Mesodermal cell (in vitro differentiated cells): ENCODE results near the gene SHANK1.
A peak's percentile ranks its signal among the peaks of the same experiment; 100 is the strongest.

ENCODE experiments used
- H3K27ac ChIP-seq: 2 replicates; pipeline ENCODE4 v1.7.0; 2013; ENCODE audit warnings: mild to moderate bottlenecking, low read depth, low read length, moderate library complexity; ENCODE audit not compliant: severe bottlenecking
- H3K36me3 ChIP-seq: 2 replicates; pipeline ENCODE4 v1.7.1; 2013; ENCODE audit warnings: mild to moderate bottlenecking, low read length, moderate library complexity; ENCODE audit not compliant: control insufficient read depth, insufficient read depth
- H3K4me1 ChIP-seq: one replicate; pipeline ENCODE4 v1.7.1; 2013; ENCODE audit warnings: mild to moderate bottlenecking, low read length; ENCODE audit not compliant: insufficient read depth, control insufficient read depth, poor library complexity, severe bottlenecking
- H3K4me3 ChIP-seq: 2 replicates; pipeline ENCODE4 v1.7.0; 2013; ENCODE audit warnings: low read length, control low read depth, mild to moderate bottlenecking; ENCODE audit not compliant: insufficient read depth, poor library complexity, severe bottlenecking; ENCODE audit errors: extremely low read depth
- H3K9me3 ChIP-seq: 2 replicates; pipeline ENCODE4 v1.7.1; 2013; ENCODE audit warnings: mild to moderate bottlenecking, low read length, moderate library complexity; ENCODE audit not compliant: control insufficient read depth
- WGBS, 2 experiments: methylation state at CpG; one replicate each; pipeline ENCODE4 v1.1.5; 2013; ENCODE audit warnings: missing lambda C conversion rate in 2 of 2; ENCODE audit not compliant: insufficient coverage in 2 of 2; 5-methylcytosine and 5-hydroxymethylcytosine counted together

SHANK1 gene

DNA sequence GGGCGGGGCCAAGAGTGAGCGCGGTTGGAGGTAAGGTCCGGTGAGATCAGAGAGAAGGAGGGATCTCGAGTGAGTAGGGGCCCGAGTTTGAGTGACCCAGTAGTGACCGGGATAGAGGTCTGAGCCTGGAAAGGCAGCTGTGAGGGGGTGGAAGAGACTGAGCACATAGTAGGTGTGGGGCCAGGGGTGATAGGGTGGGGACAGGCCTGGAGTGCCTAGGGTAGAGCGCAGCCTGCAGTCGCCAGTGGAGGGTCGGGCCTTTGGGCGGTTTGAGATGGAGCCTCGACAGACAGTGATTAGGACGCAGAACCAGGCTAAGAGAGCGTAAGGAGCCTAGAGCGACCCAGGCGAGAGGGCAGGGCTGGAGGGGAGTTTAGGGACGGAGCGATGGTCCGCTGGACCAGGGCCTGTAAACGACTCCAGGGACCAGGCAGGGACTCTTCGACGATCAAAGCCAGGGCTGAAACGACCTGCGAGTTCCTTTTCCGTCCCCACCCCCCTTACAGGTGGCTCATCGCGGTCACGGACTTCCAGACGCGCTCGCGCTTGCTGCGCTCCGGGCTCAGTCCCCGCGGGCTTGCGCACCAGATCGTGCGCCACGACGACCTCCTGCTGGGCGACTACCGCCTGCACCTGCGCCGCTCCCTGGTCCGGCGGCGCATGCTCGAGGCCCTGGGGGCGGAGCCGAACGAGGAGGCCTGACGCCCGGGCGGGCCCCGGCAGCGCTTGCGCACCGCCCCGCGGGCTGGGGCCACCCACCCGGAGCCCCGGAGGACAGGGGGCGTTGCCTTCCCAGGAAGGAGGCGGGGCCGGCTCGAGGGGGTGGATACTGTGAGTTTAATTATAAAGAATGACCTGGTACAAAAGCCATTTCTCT is 60.9 kb downstream of the SHANK1 start:
- Histone ChIP-seq H3K4me3 (peak overlapping the region; percentile 41), H3K27ac (peak overlapping the region; percentile 79), H3K36me3 (no peaks in the 10 kb centered on the region), H3K9me3 (peaks cover 15% of the 10 kb centered on the region), H3K4me1 (no peaks in the 10 kb centered on the region)
- 47 to 57% methylated on average over 56 to 63 of the region's 67 CpGs for WGBS, 2 experiments

DNA sequence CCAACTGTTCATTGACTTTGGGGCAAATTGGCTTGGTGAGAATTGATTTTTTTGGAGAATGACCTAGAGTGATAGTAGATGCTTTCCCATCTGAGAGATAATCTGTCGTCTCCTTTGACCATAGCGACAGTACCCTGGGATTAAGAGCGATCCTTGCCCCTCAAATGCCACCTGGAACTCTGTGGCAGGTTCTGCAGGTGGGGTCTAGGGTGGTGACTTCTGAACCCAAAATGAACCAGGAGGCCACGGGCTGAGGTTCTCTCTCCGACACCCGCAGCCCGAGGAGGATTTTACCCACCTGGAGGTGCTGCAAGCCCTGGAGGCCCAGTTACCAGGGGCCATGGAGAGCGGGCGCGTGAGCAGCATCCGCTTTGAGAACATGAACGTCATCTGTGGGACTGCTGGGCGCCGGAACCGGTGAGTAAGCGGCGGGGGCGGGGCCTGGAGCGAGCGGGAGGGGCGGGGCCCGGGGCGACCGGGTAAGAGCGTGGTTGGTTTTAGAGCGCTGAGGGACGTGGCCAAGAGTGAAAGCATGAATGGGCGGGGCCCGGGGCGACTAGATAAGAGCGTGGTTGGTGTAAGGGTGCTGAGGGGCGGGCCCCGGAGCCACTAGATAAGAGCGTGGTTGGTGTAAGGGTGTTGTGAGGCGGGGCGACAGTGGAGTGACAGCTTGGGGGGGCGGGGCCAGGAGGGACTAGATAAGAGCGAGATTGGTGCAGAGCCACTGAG is 61.7 kb downstream of the SHANK1 start:
- 32 to 51% methylated on average over 23 to 32 of the region's 38 CpGs for WGBS, 2 experiments
- Histone ChIP-seq H3K4me1 (no peaks in the 10 kb centered on the region), H3K9me3 (peaks cover 21% of the 10 kb centered on the region), H3K4me3 (peak overlapping the region; percentile 41), H3K27ac (peak overlapping the region; percentile 50), H3K36me3 (no peaks in the 10 kb centered on the region)

DNA sequence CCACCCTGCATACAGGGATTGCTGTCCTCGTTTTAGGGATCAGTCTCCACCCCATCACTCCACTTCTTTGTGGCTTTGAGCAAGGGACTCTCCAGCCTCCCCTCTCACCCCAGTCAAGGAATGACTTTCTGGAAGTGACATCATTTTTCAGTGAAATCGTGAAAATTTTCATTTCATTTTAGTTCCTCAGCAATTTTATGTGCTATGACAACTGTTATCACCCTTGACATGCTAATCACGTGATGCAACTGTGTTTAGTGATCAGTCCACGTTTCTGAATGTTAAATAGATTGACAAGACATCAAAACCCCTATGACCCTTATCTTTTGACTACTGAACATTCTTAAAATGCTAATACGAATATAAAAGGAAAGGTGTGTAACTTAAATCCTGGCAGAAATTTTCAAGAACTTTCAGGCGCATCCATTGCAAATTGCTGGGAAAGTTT is 62.4 kb downstream of the SHANK1 start:
- no peak overlapping the region for H3K27ac ChIP-seq
- H3K9me3 ChIP-seq: peaks cover 25% of the 10 kb centered on the region
- no peaks in the 10 kb centered on the region for H3K4me1 ChIP-seq
- H3K36me3 ChIP-seq: no peaks in the 10 kb centered on the region
- 73 to 78% methylated on average over 4 of the region's 6 CpGs for WGBS, 2 experiments
- peak overlapping the region; percentile 27 for H3K4me3 ChIP-seq

DNA sequence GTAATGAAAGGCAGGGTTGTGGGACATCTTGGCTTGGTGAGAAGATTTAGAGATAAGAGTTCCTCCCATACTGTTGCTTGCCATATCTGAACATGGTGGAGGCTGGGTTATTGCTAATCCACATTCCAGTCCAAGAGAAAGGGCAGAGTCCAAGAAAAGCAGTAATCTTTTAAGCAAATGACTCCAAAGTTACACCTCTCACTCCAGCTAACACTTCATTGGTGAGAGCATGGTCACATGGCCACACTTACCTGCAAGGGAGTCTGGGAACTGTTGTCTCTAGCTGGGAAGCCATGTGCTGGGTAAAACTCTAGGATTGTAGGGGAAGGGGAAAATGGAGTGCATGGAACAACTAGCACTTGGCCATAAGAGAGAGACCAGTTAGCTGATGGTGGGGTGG is 64.7 kb downstream of the SHANK1 start:
- no peak overlapping the region for H3K4me3 ChIP-seq
- no peaks in the 10 kb centered on the region for H3K4me1 ChIP-seq
- peaks cover 25% of the 10 kb centered on the region for H3K9me3 ChIP-seq
- H3K27ac ChIP-seq: no peak overlapping the region
- no peaks in the 10 kb centered on the region for H3K36me3 ChIP-seq

DNA sequence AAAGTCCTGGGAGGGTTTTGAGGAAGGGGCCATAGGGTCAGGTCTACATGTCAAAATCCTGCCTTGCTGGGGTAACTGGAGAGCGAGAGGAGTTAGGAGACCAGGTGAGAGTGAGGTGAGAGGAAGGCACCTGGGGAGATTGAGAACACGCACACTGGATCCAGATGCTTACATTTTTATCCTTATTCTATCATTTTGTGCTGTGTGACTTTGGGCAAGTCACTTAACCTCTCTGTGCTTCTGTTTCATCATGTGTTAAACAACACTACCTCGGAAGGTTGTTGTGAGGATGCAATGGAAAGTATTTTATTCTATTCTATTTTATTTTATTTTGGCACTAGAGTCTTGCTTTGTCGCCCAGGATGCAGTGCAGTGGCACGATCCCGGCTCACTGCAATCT is 66.9 kb downstream of the SHANK1 start:
- Histone ChIP-seq H3K4me3 (no peak overlapping the region), H3K27ac (no peak overlapping the region), H3K4me1 (no peaks in the 10 kb centered on the region), H3K9me3 (peaks cover 28% of the 10 kb centered on the region), H3K36me3 (no peaks in the 10 kb centered on the region)
- 92 to 95% methylated on average over 4 of the region's 6 CpGs for WGBS, 2 experiments

DNA sequence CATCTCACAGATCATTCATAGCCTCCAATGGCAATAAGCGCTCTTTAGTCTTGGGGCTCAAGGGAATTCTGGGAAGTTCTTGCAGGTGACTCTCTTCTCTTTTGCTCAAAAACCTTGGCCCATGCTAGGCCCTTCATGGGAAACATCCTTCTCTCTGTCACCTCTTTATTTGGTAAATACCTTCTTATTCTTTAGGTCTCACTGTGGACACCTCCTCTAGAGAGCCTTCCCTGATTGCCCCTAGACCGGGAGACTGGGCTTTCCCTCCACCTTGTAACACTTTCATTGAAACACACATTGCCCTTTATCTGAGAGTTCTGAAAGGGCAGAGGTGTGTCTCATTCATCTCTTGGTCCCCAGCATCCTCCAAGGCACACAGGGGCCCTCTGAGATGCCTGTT is 68.4 kb downstream of the SHANK1 start:
- peaks cover 29% of the 10 kb centered on the region for H3K9me3 ChIP-seq
- no peaks in the 10 kb centered on the region for H3K4me1 ChIP-seq
- H3K36me3 ChIP-seq: no peaks in the 10 kb centered on the region
- H3K4me3 ChIP-seq: no peak overlapping the region
- H3K27ac ChIP-seq: no peak overlapping the region
- WGBS, 2 experiments: 88% methylated on average over 2 of the region's 2 CpGs; no CpG with 5 or more reads in 1 of the 2 experiments

DNA sequence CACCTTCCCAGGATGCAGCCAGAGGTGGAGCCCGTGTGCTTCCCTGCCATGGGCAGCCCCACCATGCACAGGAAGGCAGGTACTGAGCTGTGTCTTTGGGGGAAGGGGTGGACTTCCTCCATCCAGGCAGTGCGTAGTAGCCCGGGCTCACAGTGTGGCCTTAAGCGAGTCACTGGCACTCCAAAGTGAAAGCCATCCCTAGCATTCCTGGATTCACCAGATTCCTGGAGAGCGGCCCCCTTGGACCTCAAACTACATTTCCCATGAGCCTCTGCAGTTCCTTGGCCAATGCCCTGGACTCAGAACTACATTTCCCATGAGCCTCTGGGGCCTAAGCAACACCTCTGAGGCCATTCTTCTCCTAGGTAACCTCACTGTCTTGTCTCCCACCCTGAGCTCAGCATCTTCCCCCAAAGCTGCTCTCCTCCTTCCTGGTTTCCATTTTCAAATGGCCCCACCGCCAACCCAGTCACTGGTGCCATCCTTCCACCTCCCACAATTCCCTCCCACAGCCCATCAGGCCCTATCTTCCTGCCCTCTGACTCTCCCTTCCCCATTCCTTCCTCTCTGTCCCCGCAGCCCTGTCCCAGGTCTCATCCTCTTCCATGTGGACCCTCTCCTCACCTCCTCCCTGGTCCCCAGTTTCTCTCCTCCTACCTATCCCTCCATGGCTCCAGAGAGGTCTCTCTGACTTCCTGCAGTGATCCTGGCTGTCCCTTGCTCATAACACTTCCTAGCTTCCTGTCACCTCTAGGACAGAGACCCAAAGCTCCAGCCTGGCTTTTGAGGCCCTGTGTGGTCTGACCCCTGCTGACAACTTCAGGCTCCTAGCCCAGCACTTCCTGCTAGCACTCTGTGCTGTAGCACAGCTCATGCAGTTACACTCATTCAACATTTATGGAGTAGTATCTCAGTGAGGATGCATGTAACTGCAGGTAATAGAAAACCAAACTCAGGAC is 69.9 kb downstream of the SHANK1 start, which contains the start of gene C19orf81:
Gene C19orf81 (plus strand): TSS at position 13 of the 959 bp plus-strand sequence. CDS start 0 bp downstream, at position 13.
- H3K4me3 ChIP-seq: no peak within 1 kb of the TSS
- no peak within 1 kb of the TSS for H3K27ac ChIP-seq
- no peaks in the 10 kb centered on the region for H3K36me3 ChIP-seq
- 53 to 61% methylated on average over 7 of the region's 7 CpGs for WGBS, 2 experiments
- peaks cover 32% of the 10 kb centered on the region for H3K9me3 ChIP-seq
- no peaks in the 10 kb centered on the region for H3K4me1 ChIP-seq

DNA sequence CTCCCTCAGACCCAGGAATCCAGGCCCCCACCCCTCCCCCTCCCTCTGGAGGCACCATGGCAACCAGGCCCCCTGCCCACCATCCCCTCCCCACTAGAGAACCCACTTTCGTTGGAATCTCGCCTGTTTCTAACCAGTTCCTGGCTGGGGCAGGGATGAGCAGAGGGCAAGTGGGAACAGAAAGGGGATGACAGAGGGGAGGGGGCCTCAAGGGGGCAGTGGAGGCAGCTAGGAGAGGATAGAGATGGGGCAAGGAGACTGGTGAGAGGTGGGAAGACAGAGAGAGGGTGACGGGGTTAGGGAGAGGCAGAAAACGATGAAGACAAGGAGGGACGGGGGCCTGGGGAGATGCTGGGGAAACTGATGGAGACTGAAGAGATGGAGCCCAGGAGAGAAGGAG is 70.9 kb downstream of the SHANK1 start:
- Histone ChIP-seq H3K27ac (no peak overlapping the region), H3K36me3 (no peaks in the 10 kb centered on the region), H3K4me1 (no peaks in the 10 kb centered on the region), H3K4me3 (no peak overlapping the region), H3K9me3 (peaks cover 38% of the 10 kb centered on the region)
- WGBS, 2 experiments: 66 to 90% methylated on average over 3 to 5 of the region's 5 CpGs

DNA sequence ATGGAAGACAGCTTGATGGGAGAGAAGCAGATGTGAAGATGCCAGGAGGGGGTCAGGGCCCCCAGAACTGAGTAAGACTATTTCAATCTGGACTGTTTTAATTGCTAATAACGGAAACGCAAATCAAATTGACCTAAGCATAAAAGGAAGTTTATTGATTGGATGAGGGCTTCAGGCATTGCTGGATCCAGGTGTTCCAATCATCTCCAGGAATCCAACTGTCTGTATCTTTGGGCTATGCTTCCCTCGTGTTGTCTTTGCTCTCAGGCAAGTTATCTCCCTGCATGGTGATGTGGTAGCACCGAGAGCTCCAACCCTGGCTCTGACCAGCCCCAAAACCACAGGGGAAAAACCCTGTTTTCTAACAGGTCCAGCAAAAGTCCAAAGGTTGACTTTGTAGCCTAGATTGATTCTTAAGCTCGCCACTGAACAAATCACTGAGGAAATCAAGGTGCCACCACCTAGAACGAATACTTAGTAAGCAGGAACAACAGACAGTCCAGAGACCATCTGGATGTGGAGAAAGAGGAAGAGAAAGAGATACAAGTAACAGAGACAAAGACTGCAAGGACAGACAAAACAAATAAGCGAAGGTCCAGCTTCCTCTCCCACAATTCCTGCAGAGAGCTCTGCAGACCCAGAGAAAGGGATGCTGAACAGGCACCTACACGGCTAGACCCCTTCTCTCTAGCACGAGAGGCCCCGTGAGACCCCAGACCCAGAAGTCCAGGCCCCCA is 71.6 kb downstream of the SHANK1 start:
- H3K4me3 ChIP-seq: no peak overlapping the region
- peaks cover 38% of the 10 kb centered on the region for H3K9me3 ChIP-seq
- no peak overlapping the region for H3K27ac ChIP-seq
- H3K36me3 ChIP-seq: no peaks in the 10 kb centered on the region
- no peaks in the 10 kb centered on the region for H3K4me1 ChIP-seq
- WGBS, 2 experiments: 59 to 67% methylated on average over 3 to 7 of the region's 10 CpGs
